ENCODE results near the gene THRB. TPM values are rescaled to one million over a fixed set of nuclear protein-coding genes. Genes with fewer than 3 reads are reported as not detected.
"Not testable (repeated sequence)": the region's sequence is repeated elsewhere in the genome, so short reads cannot be mapped to it uniquely, and the experiment has no call there.

Gene THRB
- total RNA-seq, 4 donors from 2014 or later, result 6.3 to 10.3 (median 8.5) TPM

- no peak overlapping the region for H3K27ac ChIP-seq
These were observed 384.6 kb downstream of the THRB start for GRCh38 chr3:24110051-24110450.

GRCh38 chr3:24101676-24102168 lies 392.9 kb downstream of the THRB start:
- Histone ChIP-seq H3K27me3 (no peaks in the 10 kb centered on the region), H3K4me3 (no peak overlapping the region), H3K9me3 (no peaks in the 10 kb centered on the region), H3K36me3 (no peaks in the 10 kb centered on the region), H3K27ac (no peak overlapping the region), H3K4me1 (peaks cover 0 to 23% (median 0%) of the 10 kb centered on the region in 4 donors)
- TF ChIP-seq POLR2A (IDR thresholded peaks at IDR 0.05) (no peak), CTCF (IDR thresholded peaks at IDR 0.05) (no peak), EP300 (IDR thresholded peaks at IDR 0.05) (no peak)
- no peak for DNase-seq (ENCODE audit: low spot score in 2 of 2)
- WGBS, 2 donors, result 75 to 89% methylated on average over 2 of the region's 2 CpGs

More at GRCh38 chr3:24110051-24110450, 384.6 kb downstream of the THRB start:
- no peak for DNase-seq (ENCODE audit: low spot score in 2 of 2)
- 50 to 63% methylated on average over 1 of the region's 1 CpG for WGBS, 2 donors
- Histone ChIP-seq H3K4me1 (no peaks in the 10 kb centered on the region), H3K9me3 (no peaks in the 10 kb centered on the region), H3K36me3 (no peaks in the 10 kb centered on the region), H3K4me3 (no peak overlapping the region), H3K27me3 (no peaks in the 10 kb centered on the region)
- no peak for TF ChIP-seq POLR2A (IDR thresholded peaks at IDR 0.05)
- TF ChIP-seq EP300 (IDR thresholded peaks at IDR 0.05), result no peak
- no peak for TF ChIP-seq CTCF (IDR thresholded peaks at IDR 0.05)

GRCh38 chr3:24100696-24101402 lies 393.8 kb downstream of the THRB start:
- H3K4me1 ChIP-seq, result peaks cover 0 to 26% (median 0%) of the 10 kb centered on the region in 4 donors
- TF ChIP-seq CTCF (IDR thresholded peaks at IDR 0.05), result no peak
- TF ChIP-seq POLR2A (IDR thresholded peaks at IDR 0.05), result no peak
- no peak for TF ChIP-seq EP300 (IDR thresholded peaks at IDR 0.05)
- 86% methylated on average over 11 of the region's 11 CpGs for WGBS, 2 donors
- no peaks in the 10 kb centered on the region for H3K9me3 ChIP-seq
- H3K36me3 ChIP-seq, result no peaks in the 10 kb centered on the region
- H3K27me3 ChIP-seq, result no peaks in the 10 kb centered on the region
- H3K27ac ChIP-seq, result no peak overlapping the region
- H3K4me3 ChIP-seq, result no peak overlapping the region
- DNase-seq (ENCODE audit: low spot score in 2 of 2), result no peak

GRCh38 chr3:24096695-24097290 lies 397.9 kb downstream of the THRB start:
- 41 to 45% methylated on average over 6 of the region's 6 CpGs for WGBS, 2 donors
- no peaks in the 10 kb centered on the region for H3K27me3 ChIP-seq
- H3K4me3 ChIP-seq, result no peak overlapping the region
- no peaks in the 10 kb centered on the region for H3K36me3 ChIP-seq
- TF ChIP-seq CTCF (IDR thresholded peaks at IDR 0.05), result no peak
- TF ChIP-seq EP300 (IDR thresholded peaks at IDR 0.05), result no peak
- no peak for TF ChIP-seq POLR2A (IDR thresholded peaks at IDR 0.05)
- no peak for DNase-seq (ENCODE audit: low spot score in 2 of 2)
- H3K9me3 ChIP-seq, result no peaks in the 10 kb centered on the region
- no peak overlapping the region for H3K27ac ChIP-seq
- peaks cover 0 to 22% (median 0%) of the 10 kb centered on the region in 4 donors for H3K4me1 ChIP-seq

GRCh38 chr3:24096271-24096670 lies 398.4 kb downstream of the THRB start:
- DNase-seq (ENCODE audit: low spot score in 2 of 2), result no peak
- peaks cover 0 to 17% (median 0%) of the 10 kb centered on the region in 4 donors for H3K4me1 ChIP-seq
- H3K4me3 ChIP-seq, result no peak overlapping the region
- TF ChIP-seq CTCF (IDR thresholded peaks at IDR 0.05) (no peak), EP300 (IDR thresholded peaks at IDR 0.05) (no peak), POLR2A (IDR thresholded peaks at IDR 0.05) (no peak)
- H3K36me3 ChIP-seq, result no peaks in the 10 kb centered on the region
- H3K27ac ChIP-seq, result no peak overlapping the region
- 36 to 44% methylated on average over 1 of the region's 1 CpG for WGBS, 2 donors
- H3K27me3 ChIP-seq, result no peaks in the 10 kb centered on the region
- H3K9me3 ChIP-seq, result no peaks in the 10 kb centered on the region

GRCh38 chr3:24094818-24095217 lies 399.8 kb downstream of the THRB start:
- H3K36me3 ChIP-seq; H3K9me3 ChIP-seq; H3K27ac ChIP-seq; DNase-seq (ENCODE audit: low spot score in 2 of 2); H3K4me3 ChIP-seq; H3K27me3 ChIP-seq: not testable (repeated sequence)
- peaks cover 0 to 10% (median 0%) of the 10 kb centered on the region in 4 donors for H3K4me1 ChIP-seq
- WGBS, 2 donors, result 78 to 93% methylated on average over 10 to 15 of the region's 17 CpGs
